ENCODE results near the gene DTX1.

The DTX1 gene

GRCh38 chr12:113075137-113075683 is 18.7 kb downstream of the DTX1 start:
- peaks cover 17% of the 10 kb centered on the region for H3K27me3 ChIP-seq (replicated peaks; ENCODE audit: control insufficient read depth, insufficient read depth, low read length)
- no peaks in the 10 kb centered on the region for H3K36me3 ChIP-seq (ENCODE audit: control insufficient read depth, insufficient read depth, low read length, severe bottlenecking)
- DNase-seq (ENCODE audit: low read depth), result no peak
- H3K4me1 ChIP-seq (ENCODE audit: control insufficient read depth, insufficient read depth, low read length), result peaks cover 28% of the 10 kb centered on the region
- H3K4me3 ChIP-seq (ENCODE audit: low read length), result no peak overlapping the region
- H3K9me3 ChIP-seq (ENCODE audit: control insufficient read depth, low read length), result no peaks in the 10 kb centered on the region
- no peak overlapping the region for H3K9ac ChIP-seq (ENCODE audit: low read length)

- peaks cover 26% of the 10 kb centered on the region for H3K4me1 ChIP-seq (ENCODE audit: control insufficient read depth, insufficient read depth, low read length)
- H3K36me3 ChIP-seq (ENCODE audit: control insufficient read depth, insufficient read depth, low read length, severe bottlenecking), result no peaks in the 10 kb centered on the region
- H3K9ac ChIP-seq (ENCODE audit: low read length), result no peak overlapping the region
- H3K4me3 ChIP-seq (ENCODE audit: low read length), result no peak overlapping the region
- no peak for DNase-seq (ENCODE audit: low read depth)
- H3K27me3 ChIP-seq (replicated peaks; ENCODE audit: control insufficient read depth, insufficient read depth, low read length), result peaks cover 17% of the 10 kb centered on the region
- H3K9me3 ChIP-seq (ENCODE audit: control insufficient read depth, low read length), result peaks cover under 1% of the 10 kb centered on the region
Measured at GRCh38 chr12:113077057-113077858, 20.7 kb downstream of the DTX1 start.

GRCh38 chr12:113077859-113078255 is 21.3 kb downstream of the DTX1 start:
- H3K9me3 ChIP-seq (ENCODE audit: control insufficient read depth, low read length), result peaks cover 6% of the 10 kb centered on the region
- no peak for DNase-seq (ENCODE audit: low read depth)
- H3K27me3 ChIP-seq (replicated peaks; ENCODE audit: control insufficient read depth, insufficient read depth, low read length), result peaks cover 16% of the 10 kb centered on the region
- H3K9ac ChIP-seq (ENCODE audit: low read length), result no peak overlapping the region
- H3K4me3 ChIP-seq (ENCODE audit: low read length), result no peak overlapping the region
- H3K4me1 ChIP-seq (ENCODE audit: control insufficient read depth, insufficient read depth, low read length), result peaks cover 25% of the 10 kb centered on the region
- H3K36me3 ChIP-seq (ENCODE audit: control insufficient read depth, insufficient read depth, low read length, severe bottlenecking), result peaks cover 3% of the 10 kb centered on the region

GRCh38 chr12:113081873-113082272 is 25.3 kb downstream of the DTX1 start:
- Histone ChIP-seq H3K4me1 (ENCODE audit: control insufficient read depth, insufficient read depth, low read length) (peaks cover 25% of the 10 kb centered on the region), H3K9me3 (ENCODE audit: control insufficient read depth, low read length) (peaks cover 6% of the 10 kb centered on the region), H3K9ac (ENCODE audit: low read length) (peak overlapping the region; percentile 61), H3K36me3 (ENCODE audit: control insufficient read depth, insufficient read depth, low read length, severe bottlenecking) (peaks cover 9% of the 10 kb centered on the region), H3K27me3 (replicated peaks; ENCODE audit: control insufficient read depth, insufficient read depth, low read length) (peaks cover 5% of the 10 kb centered on the region), H3K4me3 (ENCODE audit: low read length) (no peak overlapping the region)
- no peak for DNase-seq (ENCODE audit: low read depth)

GRCh38 chr12:113082486-113083148 is 26.1 kb downstream of the DTX1 start:
- Histone ChIP-seq H3K4me1 (ENCODE audit: control insufficient read depth, insufficient read depth, low read length) (peaks cover 25% of the 10 kb centered on the region), H3K27me3 (replicated peaks; ENCODE audit: control insufficient read depth, insufficient read depth, low read length) (peaks cover 9% of the 10 kb centered on the region), H3K36me3 (ENCODE audit: control insufficient read depth, insufficient read depth, low read length, severe bottlenecking) (peaks cover 9% of the 10 kb centered on the region), H3K4me3 (ENCODE audit: low read length) (no peak overlapping the region), H3K9ac (ENCODE audit: low read length) (no peak overlapping the region), H3K9me3 (ENCODE audit: control insufficient read depth, low read length) (peaks cover 6% of the 10 kb centered on the region)
- no peak for DNase-seq (ENCODE audit: low read depth)

GRCh38 chr12:113083863-113084435 is 27.4 kb downstream of the DTX1 start:
- Histone ChIP-seq H3K9me3 (ENCODE audit: control insufficient read depth, low read length) (peaks cover 6% of the 10 kb centered on the region), H3K36me3 (ENCODE audit: control insufficient read depth, insufficient read depth, low read length, severe bottlenecking) (peaks cover 9% of the 10 kb centered on the region), H3K4me3 (ENCODE audit: low read length) (no peak overlapping the region), H3K27me3 (replicated peaks; ENCODE audit: control insufficient read depth, insufficient read depth, low read length) (peaks cover 5% of the 10 kb centered on the region), H3K4me1 (ENCODE audit: control insufficient read depth, insufficient read depth, low read length) (peaks cover 25% of the 10 kb centered on the region), H3K9ac (ENCODE audit: low read length) (no peak overlapping the region)
- DNase-seq (ENCODE audit: low read depth), result no peak

GRCh38 chr12:113086249-113087164 is 30.0 kb downstream of the DTX1 start:
- no peak for DNase-seq (ENCODE audit: low read depth)
- Histone ChIP-seq H3K27me3 (replicated peaks; ENCODE audit: control insufficient read depth, insufficient read depth, low read length) (peaks cover 15% of the 10 kb centered on the region), H3K36me3 (ENCODE audit: control insufficient read depth, insufficient read depth, low read length, severe bottlenecking) (peaks cover 9% of the 10 kb centered on the region), H3K9ac (ENCODE audit: low read length) (no peak overlapping the region), H3K9me3 (ENCODE audit: control insufficient read depth, low read length) (peaks cover 6% of the 10 kb centered on the region), H3K4me3 (ENCODE audit: low read length) (no peak overlapping the region), H3K4me1 (ENCODE audit: control insufficient read depth, insufficient read depth, low read length) (peaks cover 7% of the 10 kb centered on the region)

GRCh38 chr12:113087193-113087592 is 30.7 kb downstream of the DTX1 start:
- Histone ChIP-seq H3K36me3 (ENCODE audit: control insufficient read depth, insufficient read depth, low read length, severe bottlenecking) (peaks cover 9% of the 10 kb centered on the region), H3K4me1 (ENCODE audit: control insufficient read depth, insufficient read depth, low read length) (peaks cover 1% of the 10 kb centered on the region), H3K9ac (ENCODE audit: low read length) (no peak overlapping the region), H3K9me3 (ENCODE audit: control insufficient read depth, low read length) (peaks cover 6% of the 10 kb centered on the region), H3K4me3 (ENCODE audit: low read length) (no peak overlapping the region), H3K27me3 (replicated peaks; ENCODE audit: control insufficient read depth, insufficient read depth, low read length) (peaks cover 22% of the 10 kb centered on the region)
- DNase-seq (ENCODE audit: low read depth), result no peak

GRCh38 chr12:113088037-113088436 is 31.5 kb downstream of the DTX1 start:
- Histone ChIP-seq H3K9me3 (ENCODE audit: control insufficient read depth, low read length) (no peaks in the 10 kb centered on the region), H3K4me3 (ENCODE audit: low read length) (no peak overlapping the region), H3K4me1 (ENCODE audit: control insufficient read depth, insufficient read depth, low read length) (no peaks in the 10 kb centered on the region), H3K27me3 (replicated peaks; ENCODE audit: control insufficient read depth, insufficient read depth, low read length) (peaks cover 27% of the 10 kb centered on the region), H3K36me3 (ENCODE audit: control insufficient read depth, insufficient read depth, low read length, severe bottlenecking) (peaks cover 5% of the 10 kb centered on the region), H3K9ac (ENCODE audit: low read length) (no peak overlapping the region)
- no peak for DNase-seq (ENCODE audit: low read depth)

GRCh38 chr12:113088971-113089756 is 32.6 kb downstream of the DTX1 start:
- Histone ChIP-seq H3K27me3 (replicated peaks; ENCODE audit: control insufficient read depth, insufficient read depth, low read length) (peaks cover 27% of the 10 kb centered on the region), H3K4me3 (ENCODE audit: low read length) (no peak overlapping the region), H3K9ac (ENCODE audit: low read length) (no peak overlapping the region), H3K9me3 (ENCODE audit: control insufficient read depth, low read length) (no peaks in the 10 kb centered on the region), H3K36me3 (ENCODE audit: control insufficient read depth, insufficient read depth, low read length, severe bottlenecking) (peaks cover 5% of the 10 kb centered on the region), H3K4me1 (ENCODE audit: control insufficient read depth, insufficient read depth, low read length) (no peaks in the 10 kb centered on the region)
- DNase-seq (ENCODE audit: low read depth), result no peak
